GM13976 (cell line): ENCODE data around the gene CRB2.

Source experiments
- DNase-seq: peaks from one replicate; pipeline ENCODE4 v3.0.0; 2012; ENCODE audit warnings: low spot score
- in situ Hi-C: fragments of 300-500 bp; cut with MboI; formaldehyde crosslinking; loops from one replicate; pipeline ENCODE4 v1.12.0; 2022; ENCODE audit warnings: low sequenced_read_pairs, mixed read lengths, inconsistent platforms; ENCODE audit not compliant: unreplicated experiment
- TF ChIP-seq, protein P1 (sequence below): IDR thresholded peaks from 2 replicates; pipeline ENCODE4 v1.5.1; 2012; ENCODE audit warnings: borderline replicate concordance, mild to moderate bottlenecking; ENCODE audit not compliant: insufficient read depth; ENCODE audit errors: extremely low read depth, missing control alignments, control extremely low read depth

Gene CRB2

DNA sequence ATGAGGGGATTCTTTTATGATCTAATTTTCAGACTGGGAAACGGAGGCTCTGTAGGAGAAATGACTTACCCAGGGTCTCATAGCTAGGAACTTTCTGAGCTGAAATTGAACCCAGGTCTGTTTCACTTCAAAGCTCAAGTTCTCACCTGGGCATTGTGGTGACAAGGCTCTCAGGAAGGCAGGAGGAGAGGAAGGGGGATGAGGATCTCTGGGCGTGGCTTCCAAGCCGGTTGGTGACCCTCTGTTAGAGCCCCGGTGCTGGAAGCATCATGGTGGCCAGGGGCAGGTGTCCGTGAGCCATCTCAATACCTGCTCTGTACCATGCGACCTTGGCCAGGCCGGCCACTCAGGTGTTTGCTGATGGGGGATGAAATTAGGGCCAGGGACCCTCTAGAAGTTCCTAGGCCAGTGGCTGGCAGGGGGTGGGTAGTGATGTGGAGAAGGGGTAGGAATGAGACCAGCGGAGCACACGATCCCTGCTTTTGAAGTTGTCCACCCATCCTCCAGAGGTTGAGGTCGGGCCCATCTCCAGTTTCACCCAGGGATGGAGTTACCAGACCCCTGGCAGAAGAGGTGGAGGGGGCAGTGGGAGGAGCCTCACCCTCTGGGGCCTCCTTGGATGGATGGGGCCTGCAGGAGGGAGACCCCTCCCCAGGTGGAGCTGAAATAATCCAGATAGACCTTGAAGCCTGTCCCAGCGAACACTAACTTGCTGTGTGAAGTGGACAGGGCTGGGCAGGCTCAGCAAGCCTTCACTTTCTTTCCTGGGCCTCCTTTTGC lies 5.9 kb downstream of the CRB2 start:
- in situ Hi-C loops, result loop anchor here (25.0 kb wide), 1 partner anchor 900 kb away; no protein-coding TSS in a partner anchor
- DNase-seq, result no peak
- TF ChIP-seq, protein P1, sequence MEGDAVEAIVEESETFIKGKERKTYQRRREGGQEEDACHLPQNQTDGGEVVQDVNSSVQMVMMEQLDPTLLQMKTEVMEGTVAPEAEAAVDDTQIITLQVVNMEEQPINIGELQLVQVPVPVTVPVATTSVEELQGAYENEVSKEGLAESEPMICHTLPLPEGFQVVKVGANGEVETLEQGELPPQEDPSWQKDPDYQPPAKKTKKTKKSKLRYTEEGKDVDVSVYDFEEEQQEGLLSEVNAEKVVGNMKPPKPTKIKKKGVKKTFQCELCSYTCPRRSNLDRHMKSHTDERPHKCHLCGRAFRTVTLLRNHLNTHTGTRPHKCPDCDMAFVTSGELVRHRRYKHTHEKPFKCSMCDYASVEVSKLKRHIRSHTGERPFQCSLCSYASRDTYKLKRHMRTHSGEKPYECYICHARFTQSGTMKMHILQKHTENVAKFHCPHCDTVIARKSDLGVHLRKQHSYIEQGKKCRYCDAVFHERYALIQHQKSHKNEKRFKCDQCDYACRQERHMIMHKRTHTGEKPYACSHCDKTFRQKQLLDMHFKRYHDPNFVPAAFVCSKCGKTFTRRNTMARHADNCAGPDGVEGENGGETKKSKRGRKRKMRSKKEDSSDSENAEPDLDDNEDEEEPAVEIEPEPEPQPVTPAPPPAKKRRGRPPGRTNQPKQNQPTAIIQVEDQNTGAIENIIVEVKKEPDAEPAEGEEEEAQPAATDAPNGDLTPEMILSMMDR, result no peak

DNA sequence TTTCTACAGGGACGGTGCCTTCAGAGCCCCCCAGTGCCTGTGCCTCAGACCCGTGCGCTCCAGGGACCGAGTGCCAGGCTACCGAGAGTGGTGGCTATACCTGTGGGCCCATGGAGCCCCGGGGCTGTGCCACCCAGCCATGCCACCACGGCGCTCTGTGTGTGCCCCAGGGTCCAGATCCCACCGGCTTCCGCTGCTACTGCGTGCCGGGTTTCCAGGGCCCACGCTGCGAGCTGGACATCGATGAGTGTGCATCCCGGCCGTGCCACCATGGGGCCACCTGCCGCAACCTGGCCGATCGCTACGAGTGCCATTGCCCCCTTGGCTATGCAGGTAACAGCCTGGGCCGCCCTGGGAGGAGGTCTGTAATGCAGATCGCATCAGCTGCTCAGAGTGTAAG lies 6.9 kb downstream of the CRB2 start:
- TF ChIP-seq, protein P1, result no peak
- DNase-seq, result no peak
- in situ Hi-C loops, result loop anchor here (25.0 kb wide), 1 partner anchor 901 kb away; no protein-coding TSS in a partner anchor

DNA sequence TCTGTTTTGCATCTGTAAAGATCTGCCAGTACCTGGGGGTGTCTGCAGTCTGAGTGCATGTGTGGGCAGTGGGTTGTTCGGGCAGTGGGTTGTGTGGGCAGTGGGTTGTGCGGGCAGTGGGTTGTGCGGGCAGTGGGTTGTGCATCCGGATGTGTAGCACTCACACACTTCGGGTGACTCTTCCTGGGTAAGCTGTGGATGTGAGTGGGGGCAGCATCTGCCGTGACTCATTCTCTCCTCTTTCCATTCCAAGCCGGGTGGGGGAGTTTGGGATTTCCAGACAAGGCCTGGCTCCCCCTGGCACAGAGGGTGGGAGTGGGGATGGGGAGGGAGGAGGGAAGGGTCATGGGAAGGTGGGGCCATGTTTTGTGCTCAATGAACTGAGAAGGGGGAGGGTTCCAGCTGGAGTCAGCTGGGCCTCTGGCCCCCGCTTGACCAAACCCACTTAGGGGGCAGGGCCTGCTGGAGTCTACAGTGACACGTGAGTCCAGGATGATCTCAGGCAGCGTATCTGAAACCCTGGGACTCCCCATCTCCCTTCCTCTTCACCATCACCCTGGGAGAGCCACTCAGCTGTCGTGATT lies 8.3 kb downstream of the CRB2 start:
- no peak for DNase-seq
- TF ChIP-seq, protein P1, result no peak
- in situ Hi-C loops, result loop anchor here (25.0 kb wide), 1 partner anchor 902 kb away; no protein-coding TSS in a partner anchor

DNA sequence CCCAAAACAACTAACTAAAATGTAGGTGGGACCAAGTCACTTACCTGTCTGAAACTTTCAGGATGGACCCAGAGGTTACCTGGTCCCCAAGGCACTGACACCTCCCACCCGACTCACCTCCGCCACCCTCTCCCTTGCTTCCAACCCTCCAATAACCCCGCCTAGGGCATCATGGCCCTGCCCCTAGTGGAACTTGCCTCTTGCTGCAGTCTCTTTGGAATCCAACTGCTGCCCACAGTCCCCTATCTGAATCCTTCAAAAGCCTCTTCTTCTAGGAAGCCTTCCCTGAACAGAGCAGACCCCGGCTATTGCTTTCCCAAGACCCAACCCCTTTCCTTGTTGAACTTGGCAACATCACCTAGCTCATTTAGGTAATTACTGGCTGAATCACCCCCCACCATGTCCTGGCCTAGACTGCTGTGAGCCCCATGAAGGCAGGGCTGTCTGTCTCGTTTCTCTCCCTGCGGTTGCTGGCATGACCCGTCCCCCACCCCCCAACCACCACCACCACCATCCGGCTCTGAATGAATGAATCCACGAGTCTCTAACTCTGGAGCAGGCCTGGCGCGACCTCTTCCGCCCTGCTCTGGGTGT lies 9.4 kb downstream of the CRB2 start:
- no peak for DNase-seq
- in situ Hi-C loops, result loop anchor here (25.0 kb wide), 1 partner anchor 903 kb away; no protein-coding TSS in a partner anchor
- TF ChIP-seq, protein P1, result no peak

DNA sequence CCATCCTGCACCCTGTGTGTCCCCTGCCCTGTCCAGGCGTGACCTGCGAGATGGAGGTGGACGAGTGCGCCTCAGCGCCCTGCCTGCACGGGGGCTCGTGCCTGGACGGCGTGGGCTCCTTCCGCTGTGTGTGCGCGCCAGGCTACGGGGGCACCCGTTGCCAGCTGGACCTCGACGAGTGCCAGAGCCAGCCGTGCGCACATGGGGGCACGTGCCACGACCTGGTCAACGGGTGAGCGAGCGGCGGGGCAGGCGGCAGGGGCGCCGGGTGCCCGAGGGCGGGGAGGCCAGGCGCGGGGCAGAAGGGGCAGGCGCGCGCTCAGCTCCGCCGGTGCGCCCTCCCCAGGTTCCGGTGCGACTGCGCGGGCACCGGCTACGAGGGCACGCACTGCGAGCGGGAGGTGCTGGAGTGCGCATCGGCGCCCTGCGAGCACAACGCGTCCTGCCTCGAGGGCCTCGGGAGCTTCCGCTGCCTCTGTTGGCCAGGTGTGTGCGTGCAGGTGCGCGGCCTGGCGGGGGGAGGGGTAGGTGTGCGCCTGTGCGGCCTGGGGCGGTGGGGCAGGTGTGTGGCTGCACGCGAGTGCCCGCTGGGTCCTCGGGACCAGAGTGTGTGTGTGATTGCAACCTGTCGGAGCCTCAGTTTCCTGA lies 10.0 kb downstream of the CRB2 start:
- in situ Hi-C loops, result loop anchor here (25.0 kb wide), 1 partner anchor 904 kb away; no protein-coding TSS in a partner anchor

More for the DNA sequence above, 10.0 kb downstream of the CRB2 start:
- TF ChIP-seq, protein P1, result no peak
- DNase-seq, result no peak
